GM21529 (cell line): ENCODE results near the gene NUP205.
"Not testable (repeated sequence)": the region's sequence is repeated elsewhere in the genome, so short reads cannot be mapped to it uniquely, and the experiment has no call there.

Experiments used
- ATAC-seq: cut with Tn5 transposase; IDR thresholded peaks from one replicate; pipeline ENCODE4 v1.9.1; 2021; ENCODE audit not compliant: unreplicated experiment

The NUP205 gene

GRCh38 chr7:135620447-135620846 is 62.7 kb downstream of the NUP205 start:
- no peak for ATAC-seq

GRCh38 chr7:135620980-135621850 is 63.5 kb downstream of the NUP205 start:
- ATAC-seq: no peak

- no peak for ATAC-seq
Observed at GRCh38 chr7:135634191-135634878, 76.6 kb downstream of the NUP205 start.

GRCh38 chr7:135639690-135640089 is 82.0 kb downstream of the NUP205 start:
- not testable (repeated sequence) for ATAC-seq

- no peak for ATAC-seq
Observed at GRCh38 chr7:135644154-135644553, 86.4 kb downstream of the NUP205 start.

GRCh38 chr7:135644729-135645128 is 87.0 kb downstream of the NUP205 start:
- ATAC-seq: no peak

GRCh38 chr7:135645296-135645904 is 87.7 kb downstream of the NUP205 start:
- no peak for ATAC-seq

GRCh38 chr7:135647755-135648154 is 90.0 kb downstream of the NUP205 start:
- ATAC-seq: no peak

- no peak for ATAC-seq
Observed at GRCh38 chr7:135648235-135648634, 90.5 kb downstream of the NUP205 start.

GRCh38 chr7:135650831-135651573 is 93.3 kb downstream of the NUP205 start:
- ATAC-seq: no peak

- no peak for ATAC-seq
Observed at GRCh38 chr7:135653340-135654080, 95.8 kb downstream of the NUP205 start.

GRCh38 chr7:135658564-135658963 is 100.8 kb downstream of the NUP205 start:
- ATAC-seq: no peak

- no peak for ATAC-seq
Observed at GRCh38 chr7:135659159-135659846, 101.6 kb downstream of the NUP205 start.

- ATAC-seq: peak; percentile 11
Observed at GRCh38 chr7:135661311-135662122, 103.8 kb downstream of the NUP205 start.

- ATAC-seq: no peak
Observed at GRCh38 chr7:135662123-135662372, 104.3 kb downstream of the NUP205 start.

GRCh38 chr7:135662373-135663114 is 104.8 kb downstream of the NUP205 start, which contains the start of gene STMP1:
TSS of gene STMP1 (plus strand) at chr7:135662514.
- ATAC-seq: peak; percentile 94

GRCh38 chr7:135664046-135664589 is 106.4 kb downstream of the NUP205 start:
- no peak for ATAC-seq

- no peak for ATAC-seq
Observed at GRCh38 chr7:135665042-135665441, 107.3 kb downstream of the NUP205 start.
